ENCODE results near the gene DNASE1.

- TF ChIP-seq TAF1 (IDR thresholded peaks at IDR 0.05; ENCODE audit: low read depth, low read length) (no peak), POLR2AphosphoS5 (IDR thresholded peaks at IDR 0.05; ENCODE audit: low read depth, low read length) (no peak), POU2F2 (IDR thresholded peaks at IDR 0.05; ENCODE audit: low read depth, low read length) (no peak), POLR2A (IDR thresholded peaks at IDR 0.05; ENCODE audit: low read depth, low read length) (no peak), PAX5 (IDR thresholded peaks at IDR 0.05; ENCODE audit: insufficient read depth, low read length, severe bottlenecking) (no peak), SPI1 (IDR thresholded peaks at IDR 0.05; ENCODE audit: low read depth, low read length) (no peak)
Measured at GRCh38 chr16:3618769-3619141, 35.7 kb upstream of the DNASE1 start.
